HUES6 (cell line): ENCODE data around the gene ACER3.

ENCODE experiments used
- H3K27ac ChIP-seq: 2 replicates; pipeline ENCODE4 v1.7.0; 2013; ENCODE audit warnings: low read depth, mild to moderate bottlenecking, low read length, inconsistent platforms
- H3K27me3 ChIP-seq: 2 replicates; pipeline ENCODE4 v1.6.1; 2013; ENCODE audit warnings: low read length; ENCODE audit not compliant: control insufficient read depth, insufficient read depth
- H3K36me3 ChIP-seq: 2 replicates; pipeline ENCODE4 v1.6.1; 2013; ENCODE audit warnings: low read length; ENCODE audit not compliant: control insufficient read depth, insufficient read depth
- H3K4me1 ChIP-seq: 2 replicates; pipeline ENCODE4 v1.6.1; 2013; ENCODE audit warnings: low read length; ENCODE audit not compliant: control insufficient read depth, insufficient read depth
- H3K4me3 ChIP-seq: 2 replicates; pipeline ENCODE4 v1.5.1; 2013; ENCODE audit warnings: low read depth, low read length
- H3K9ac ChIP-seq: one replicate; pipeline ENCODE4 v1.6.1; 2013; ENCODE audit warnings: mild to moderate bottlenecking, low read length
- H3K9me3 ChIP-seq: 2 replicates; pipeline ENCODE4 v1.6.1; 2013; ENCODE audit warnings: low read depth, low read length; ENCODE audit not compliant: control insufficient read depth, insufficient read depth

The ACER3 gene

DNA sequence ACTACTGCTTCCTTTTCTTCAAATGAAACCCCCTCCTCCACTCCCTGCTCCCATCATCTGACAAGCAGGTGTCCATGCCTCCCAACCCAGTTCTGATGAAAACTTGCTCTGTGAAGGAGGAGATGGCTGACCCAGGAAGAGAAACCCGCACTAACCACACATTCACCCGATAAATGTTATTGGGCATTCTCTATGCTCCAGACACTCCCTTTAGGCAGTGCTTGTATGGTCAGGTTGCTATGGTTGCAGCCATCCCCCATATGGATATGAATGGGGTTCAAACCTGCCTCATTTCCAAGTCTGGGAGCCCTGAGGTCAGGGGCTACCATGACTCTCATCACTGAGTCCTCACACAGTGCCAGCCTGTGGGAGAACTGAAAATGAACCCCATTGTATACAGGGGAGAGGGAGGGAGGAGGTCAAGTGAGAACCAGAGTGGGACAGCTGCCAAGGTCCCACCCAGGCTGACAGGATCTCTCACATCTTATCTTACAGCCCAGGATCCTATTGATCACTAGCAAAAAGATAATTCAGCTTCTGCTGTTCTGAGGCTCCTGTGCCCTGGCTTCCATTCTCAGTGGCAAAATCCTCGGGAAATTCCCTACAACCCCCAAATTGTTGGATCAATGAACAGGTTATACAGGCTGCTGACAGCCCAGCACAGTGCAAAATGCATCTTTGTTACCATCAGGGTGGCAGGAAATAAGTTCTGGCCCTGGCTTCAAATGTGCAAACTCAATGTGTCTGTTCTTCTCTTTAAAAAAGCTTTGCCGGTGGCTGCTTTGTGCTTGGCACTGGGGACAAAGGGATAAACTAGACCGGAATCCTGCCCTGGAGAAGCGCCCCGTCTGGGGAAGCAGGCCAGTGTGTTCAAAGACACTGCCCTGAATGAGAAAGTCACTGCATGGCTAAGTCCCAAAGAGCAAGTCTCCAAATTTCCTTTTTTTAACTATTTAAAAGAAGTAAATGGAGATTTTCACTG is 22.7 kb upstream of the ACER3 start:
- Histone ChIP-seq H3K9me3 (no peaks in the 10 kb centered on the region), H3K9ac (no peak overlapping the region), H3K27ac (no peak overlapping the region), H3K4me3 (no peak overlapping the region), H3K36me3 (no peaks in the 10 kb centered on the region), H3K4me1 (peaks cover 10% of the 10 kb centered on the region; the same call in 1 of the 2 replicates), H3K27me3 (no peaks in the 10 kb centered on the region)

- Histone ChIP-seq H3K36me3 (no peaks in the 10 kb centered on the region), H3K27ac (no peak overlapping the region), H3K4me1 (peaks cover 10% of the 10 kb centered on the region; the same call in 1 of the 2 replicates), H3K4me3 (no peak overlapping the region), H3K9me3 (no peaks in the 10 kb centered on the region), H3K27me3 (no peaks in the 10 kb centered on the region), H3K9ac (no peak overlapping the region)
Measured at GRCh38 chr11:76838678-76839068, 22.0 kb upstream of the ACER3 start.

GRCh38 chr11:76839311-76839710 is 21.4 kb upstream of the ACER3 start:
- no peak overlapping the region for H3K27ac ChIP-seq
- H3K36me3 ChIP-seq: no peaks in the 10 kb centered on the region
- no peak overlapping the region for H3K4me3 ChIP-seq
- H3K4me1 ChIP-seq: peaks cover 10% of the 10 kb centered on the region; the same call in 1 of the 2 replicates
- no peak overlapping the region for H3K9ac ChIP-seq
- H3K9me3 ChIP-seq: no peaks in the 10 kb centered on the region
- H3K27me3 ChIP-seq: no peaks in the 10 kb centered on the region

DNA sequence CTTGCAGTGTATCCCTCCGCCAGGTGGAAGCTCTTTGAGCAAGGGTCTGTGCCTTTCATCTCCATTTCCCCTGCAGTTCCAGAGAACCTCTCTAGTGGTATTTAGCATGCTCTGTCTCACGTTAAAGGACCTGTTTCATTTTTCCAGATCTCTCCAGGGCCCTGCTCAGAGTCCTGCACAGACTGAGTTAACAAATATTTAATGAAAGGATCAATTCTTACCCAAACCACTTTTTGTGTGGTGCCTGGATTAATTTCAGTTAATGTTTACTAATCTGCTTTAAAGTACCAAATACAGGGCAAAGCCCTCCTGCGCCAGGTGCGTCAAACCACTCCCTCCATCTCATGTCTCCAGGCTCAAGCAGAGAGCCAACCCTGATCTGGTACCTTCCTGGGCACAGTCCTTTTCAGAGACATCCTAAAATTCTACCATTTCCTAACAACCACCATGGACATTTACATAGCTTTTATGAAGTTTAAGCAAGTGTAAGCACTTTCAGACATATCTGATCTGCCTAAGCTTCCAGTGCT is 18.7 kb upstream of the ACER3 start:
- H3K4me1 ChIP-seq: peaks cover 10% of the 10 kb centered on the region; the same call in 1 of the 2 replicates
- H3K27me3 ChIP-seq: no peaks in the 10 kb centered on the region
- no peak overlapping the region for H3K27ac ChIP-seq
- no peak overlapping the region for H3K9ac ChIP-seq
- no peaks in the 10 kb centered on the region for H3K36me3 ChIP-seq
- H3K4me3 ChIP-seq: no peak overlapping the region
- no peaks in the 10 kb centered on the region for H3K9me3 ChIP-seq

GRCh38 chr11:76843907-76844306 is 16.8 kb upstream of the ACER3 start:
- Histone ChIP-seq H3K36me3 (no peaks in the 10 kb centered on the region), H3K9me3 (no peaks in the 10 kb centered on the region), H3K27ac (no peak overlapping the region), H3K4me3 (no peak overlapping the region), H3K9ac (no peak overlapping the region), H3K27me3 (no peaks in the 10 kb centered on the region), H3K4me1 (peaks cover 5% of the 10 kb centered on the region; the same call in 1 of the 2 replicates)

DNA sequence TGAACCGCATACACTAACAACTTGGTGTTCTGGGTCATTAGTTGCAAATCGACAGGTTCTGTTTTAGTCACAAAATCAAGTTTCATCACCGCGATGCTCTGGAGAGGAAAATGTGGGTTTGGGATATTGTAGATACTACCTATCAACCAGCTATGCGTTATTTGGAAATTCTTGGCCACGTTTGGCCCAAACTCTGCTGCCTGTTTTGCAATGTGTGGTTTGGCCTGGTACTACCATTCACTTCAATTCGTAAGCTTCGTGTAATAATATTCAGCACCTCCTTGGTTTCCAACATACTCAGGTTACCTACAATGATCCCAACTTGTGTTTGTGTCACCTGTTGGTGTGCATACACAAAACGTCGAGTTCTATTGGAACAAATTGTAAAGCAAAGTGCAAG is 16.2 kb upstream of the ACER3 start:
- no peak overlapping the region for H3K4me3 ChIP-seq
- no peaks in the 10 kb centered on the region for H3K4me1 ChIP-seq
- H3K9ac ChIP-seq: no peak overlapping the region
- no peak overlapping the region for H3K27ac ChIP-seq
- no peaks in the 10 kb centered on the region for H3K27me3 ChIP-seq
- no peaks in the 10 kb centered on the region for H3K9me3 ChIP-seq
- H3K36me3 ChIP-seq: no peaks in the 10 kb centered on the region

DNA sequence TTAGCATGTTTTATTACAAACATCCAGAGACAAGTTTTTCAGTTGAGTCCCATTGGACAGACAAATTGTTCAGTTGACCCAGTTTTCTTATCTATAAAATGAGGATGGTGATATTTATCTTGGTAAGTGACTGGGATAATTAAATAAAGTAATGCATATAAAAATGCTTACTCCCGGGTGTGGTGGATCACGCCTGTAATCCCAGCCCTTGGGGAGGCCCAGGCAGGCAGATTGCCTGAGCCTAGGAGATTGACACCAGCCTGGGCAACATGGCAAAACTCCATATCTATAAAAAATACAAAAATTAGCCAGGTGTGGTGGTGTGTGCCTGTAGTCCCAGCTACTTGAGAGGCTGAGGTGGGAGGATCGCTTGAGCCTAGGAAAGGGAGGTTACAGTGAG is 15.6 kb upstream of the ACER3 start:
- H3K9me3 ChIP-seq: no peaks in the 10 kb centered on the region
- no peak overlapping the region for H3K27ac ChIP-seq
- H3K4me1 ChIP-seq: no peaks in the 10 kb centered on the region
- H3K9ac ChIP-seq: no peak overlapping the region
- H3K4me3 ChIP-seq: no peak overlapping the region
- H3K36me3 ChIP-seq: no peaks in the 10 kb centered on the region
- 0 out of 2 replicates have a peak, but pooled peaks cover 2% of the 10 kb centered on the region for H3K27me3 ChIP-seq

DNA sequence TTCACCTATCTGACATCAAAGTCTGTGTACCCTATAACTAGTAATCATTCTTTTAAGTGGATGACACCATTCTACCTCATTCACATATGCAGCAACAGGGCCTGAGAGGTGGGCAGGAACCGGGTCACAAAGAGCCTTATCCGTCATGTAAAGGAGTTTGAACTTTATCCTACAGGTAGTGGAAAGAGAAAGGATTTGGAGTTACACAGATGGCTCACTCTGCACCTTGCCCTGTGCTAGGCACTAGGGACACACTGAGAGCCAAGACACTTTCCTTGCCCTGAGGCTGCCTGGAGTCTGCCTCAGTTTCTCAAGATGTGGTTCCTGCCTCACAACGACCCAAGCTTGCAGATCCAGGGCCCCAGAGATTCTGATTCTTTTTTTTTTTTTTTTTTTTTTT is 14.3 kb upstream of the ACER3 start:
- no peak overlapping the region for H3K27ac ChIP-seq
- 0 out of 2 replicates have a peak, but pooled peaks cover 3% of the 10 kb centered on the region for H3K27me3 ChIP-seq
- no peak overlapping the region for H3K4me3 ChIP-seq
- H3K9ac ChIP-seq: no peak overlapping the region
- H3K36me3 ChIP-seq: no peaks in the 10 kb centered on the region
- H3K9me3 ChIP-seq: no peaks in the 10 kb centered on the region
- H3K4me1 ChIP-seq: no peaks in the 10 kb centered on the region

- no peak overlapping the region for H3K9ac ChIP-seq
- no peak overlapping the region for H3K27ac ChIP-seq
- 0 out of 2 replicates have a peak, but pooled peaks cover 3% of the 10 kb centered on the region for H3K27me3 ChIP-seq
- no peaks in the 10 kb centered on the region for H3K36me3 ChIP-seq
- H3K9me3 ChIP-seq: no peaks in the 10 kb centered on the region
- H3K4me1 ChIP-seq: no peaks in the 10 kb centered on the region
- H3K4me3 ChIP-seq: no peak overlapping the region
Measured at GRCh38 chr11:76849376-76849775, 11.3 kb upstream of the ACER3 start.

DNA sequence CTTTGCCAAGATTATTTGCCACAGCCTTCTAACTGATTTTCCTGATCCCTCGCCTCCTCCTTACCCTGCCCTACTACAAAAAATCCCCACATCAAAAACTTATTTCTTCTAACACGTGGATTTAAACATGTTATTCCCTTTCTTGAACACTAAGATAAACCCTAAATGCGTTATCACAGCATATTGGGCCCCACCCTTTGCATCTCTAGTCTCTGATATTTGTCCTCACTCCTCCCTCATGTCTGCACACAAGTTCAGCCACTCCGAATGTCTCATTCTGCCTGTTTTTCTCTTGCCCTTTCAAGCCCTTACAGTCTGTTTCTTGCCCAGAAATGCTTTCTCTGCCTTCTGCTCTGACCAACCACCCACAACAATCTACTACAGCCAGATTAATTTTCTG is 10.6 kb upstream of the ACER3 start:
- Histone ChIP-seq H3K36me3 (no peaks in the 10 kb centered on the region), H3K9ac (no peak overlapping the region), H3K27ac (no peak overlapping the region), H3K27me3 (0 out of 2 replicates have a peak, but pooled peaks cover 3% of the 10 kb centered on the region), H3K9me3 (no peaks in the 10 kb centered on the region), H3K4me3 (no peak overlapping the region), H3K4me1 (no peaks in the 10 kb centered on the region)

- H3K27ac ChIP-seq: no peak overlapping the region
- H3K9me3 ChIP-seq: no peaks in the 10 kb centered on the region
- H3K4me1 ChIP-seq: no peaks in the 10 kb centered on the region
- no peak overlapping the region for H3K4me3 ChIP-seq
- H3K9ac ChIP-seq: no peak overlapping the region
- 0 out of 2 replicates have a peak, but pooled peaks cover 3% of the 10 kb centered on the region for H3K27me3 ChIP-seq
- no peaks in the 10 kb centered on the region for H3K36me3 ChIP-seq
Measured at GRCh38 chr11:76850815-76851214, 9.9 kb upstream of the ACER3 start.
